ENCODE measurements around the gene ANO2. TPM values are rescaled to one million over a fixed set of nuclear protein-coding genes. Genes with fewer than 3 reads are reported as not detected.

The ANO2 gene
- total and polyA plus RNA-seq, 4 donors, result 6.4 to 19.2 (median 9.6) TPM

- WGBS (ENCODE audit: insufficient coverage), result no CpG with 5 or more reads among the region's 1 CpG
- no peak overlapping the region for H3K27ac ChIP-seq (ENCODE audit: low read depth, low read length)
- no peak overlapping the region for H3K4me3 ChIP-seq (ENCODE audit: low read depth, low read length)
- DNase-seq (ENCODE audit: low read depth in 4 of 6, low spot score in 6 of 6), result no peak
- peaks cover 9% of the 10 kb centered on the region for H3K4me1 ChIP-seq (ENCODE audit: control insufficient read depth, insufficient read depth, low read length)
- H3K36me3 ChIP-seq (ENCODE audit: control insufficient read depth, insufficient read depth, low read length), result no peaks in the 10 kb centered on the region
- H3K9me3 ChIP-seq (ENCODE audit: control insufficient read depth, insufficient read depth, low read length), result no peaks in the 10 kb centered on the region
- peaks cover 11% of the 10 kb centered on the region for H3K27me3 ChIP-seq (ENCODE audit: control insufficient read depth, insufficient read depth, low read length)
These were observed 1.9 kb upstream of the ANO2 start for GRCh38 chr12:5947006-5947405.

GRCh38 chr12:5946388-5946787 is 1.3 kb upstream of the ANO2 start:
- WGBS (ENCODE audit: insufficient coverage), result 91% methylated on average over 2 of the region's 2 CpGs
- no peaks in the 10 kb centered on the region for H3K36me3 ChIP-seq (ENCODE audit: control insufficient read depth, insufficient read depth, low read length)
- peaks cover 9% of the 10 kb centered on the region for H3K4me1 ChIP-seq (ENCODE audit: control insufficient read depth, insufficient read depth, low read length)
- no peak overlapping the region for H3K4me3 ChIP-seq (ENCODE audit: low read depth, low read length)
- no peaks in the 10 kb centered on the region for H3K9me3 ChIP-seq (ENCODE audit: control insufficient read depth, insufficient read depth, low read length)
- no peak for DNase-seq (ENCODE audit: low read depth in 4 of 6, low spot score in 6 of 6)
- H3K27me3 ChIP-seq (ENCODE audit: control insufficient read depth, insufficient read depth, low read length), result peaks cover 11% of the 10 kb centered on the region
- H3K27ac ChIP-seq (ENCODE audit: low read depth, low read length), result no peak overlapping the region

- Histone ChIP-seq H3K9me3 (ENCODE audit: control insufficient read depth, insufficient read depth, low read length) (no peaks in the 10 kb centered on the region), H3K27ac (ENCODE audit: low read depth, low read length) (no peak overlapping the region), H3K27me3 (ENCODE audit: control insufficient read depth, insufficient read depth, low read length) (peaks cover 11% of the 10 kb centered on the region), H3K36me3 (ENCODE audit: control insufficient read depth, insufficient read depth, low read length) (no peaks in the 10 kb centered on the region), H3K4me1 (ENCODE audit: control insufficient read depth, insufficient read depth, low read length) (peaks cover 9% of the 10 kb centered on the region), H3K4me3 (ENCODE audit: low read depth, low read length) (peak overlapping the region; percentile 48)
- DNase-seq (ENCODE audit: low read depth in 4 of 6, low spot score in 6 of 6), result peak in 1 of 6 donors; percentile 29
- WGBS (ENCODE audit: insufficient coverage), result 6% methylated on average over 11 of the region's 12 CpGs
These were observed 380 bp downstream of the ANO2 start for GRCh38 chr12:5944688-5945070.

GRCh38 chr12:5944053-5944452 is 1.0 kb downstream of the ANO2 start:
- no peak overlapping the region for H3K4me3 ChIP-seq (ENCODE audit: low read depth, low read length)
- WGBS (ENCODE audit: insufficient coverage), result 84% methylated on average over 8 of the region's 8 CpGs

GRCh38 chr12:5941907-5942306 is 3.2 kb downstream of the ANO2 start:
- H3K4me1 ChIP-seq (ENCODE audit: control insufficient read depth, insufficient read depth, low read length), result peaks cover 9% of the 10 kb centered on the region
- peaks cover 11% of the 10 kb centered on the region for H3K27me3 ChIP-seq (ENCODE audit: control insufficient read depth, insufficient read depth, low read length)
- H3K4me3 ChIP-seq (ENCODE audit: low read depth, low read length), result no peak overlapping the region
- DNase-seq (ENCODE audit: low read depth in 4 of 6, low spot score in 6 of 6), result no peak
- no peaks in the 10 kb centered on the region for H3K9me3 ChIP-seq (ENCODE audit: control insufficient read depth, insufficient read depth, low read length)
- H3K36me3 ChIP-seq (ENCODE audit: control insufficient read depth, insufficient read depth, low read length), result no peaks in the 10 kb centered on the region
- H3K27ac ChIP-seq (ENCODE audit: low read depth, low read length), result no peak overlapping the region
- no CpG with 5 or more reads among the region's 3 CpGs for WGBS (ENCODE audit: insufficient coverage)

More at GRCh38 chr12:5944053-5944452, 1.0 kb downstream of the ANO2 start:
- H3K27ac ChIP-seq (ENCODE audit: low read depth, low read length), result no peak overlapping the region
- H3K36me3 ChIP-seq (ENCODE audit: control insufficient read depth, insufficient read depth, low read length), result no peaks in the 10 kb centered on the region
- H3K9me3 ChIP-seq (ENCODE audit: control insufficient read depth, insufficient read depth, low read length), result no peaks in the 10 kb centered on the region
- H3K4me1 ChIP-seq (ENCODE audit: control insufficient read depth, insufficient read depth, low read length), result peaks cover 9% of the 10 kb centered on the region
- peaks cover 11% of the 10 kb centered on the region for H3K27me3 ChIP-seq (ENCODE audit: control insufficient read depth, insufficient read depth, low read length)
- no peak for DNase-seq (ENCODE audit: low read depth in 4 of 6, low spot score in 6 of 6)

- 88% methylated on average over 3 of the region's 4 CpGs for WGBS (ENCODE audit: insufficient coverage)
- DNase-seq (ENCODE audit: low read depth in 4 of 6, low spot score in 6 of 6), result no peak
These were observed 17.1 kb downstream of the ANO2 start for GRCh38 chr12:5927732-5928516.

GRCh38 chr12:5925646-5926045 is 19.4 kb downstream of the ANO2 start:
- H3K4me3 ChIP-seq (ENCODE audit: low read depth, low read length), result no peak overlapping the region
- no peak for DNase-seq (ENCODE audit: low read depth in 4 of 6, low spot score in 6 of 6)
- peaks cover 8% of the 10 kb centered on the region for H3K36me3 ChIP-seq (ENCODE audit: control insufficient read depth, insufficient read depth, low read length)
- H3K9me3 ChIP-seq (ENCODE audit: control insufficient read depth, insufficient read depth, low read length), result no peaks in the 10 kb centered on the region
- no peaks in the 10 kb centered on the region for H3K27me3 ChIP-seq (ENCODE audit: control insufficient read depth, insufficient read depth, low read length)
- no peak overlapping the region for H3K27ac ChIP-seq (ENCODE audit: low read depth, low read length)
- H3K4me1 ChIP-seq (ENCODE audit: control insufficient read depth, insufficient read depth, low read length), result peaks cover 32% of the 10 kb centered on the region
- 84% methylated on average over 8 of the region's 9 CpGs for WGBS (ENCODE audit: insufficient coverage)

More at GRCh38 chr12:5927732-5928516, 17.1 kb downstream of the ANO2 start:
- Histone ChIP-seq H3K4me3 (ENCODE audit: low read depth, low read length) (no peak overlapping the region), H3K4me1 (ENCODE audit: control insufficient read depth, insufficient read depth, low read length) (peaks cover 21% of the 10 kb centered on the region), H3K9me3 (ENCODE audit: control insufficient read depth, insufficient read depth, low read length) (no peaks in the 10 kb centered on the region), H3K27ac (ENCODE audit: low read depth, low read length) (no peak overlapping the region), H3K27me3 (ENCODE audit: control insufficient read depth, insufficient read depth, low read length) (no peaks in the 10 kb centered on the region), H3K36me3 (ENCODE audit: control insufficient read depth, insufficient read depth, low read length) (no peaks in the 10 kb centered on the region)

- H3K36me3 ChIP-seq (ENCODE audit: control insufficient read depth, insufficient read depth, low read length), result peaks cover 8% of the 10 kb centered on the region
- no peaks in the 10 kb centered on the region for H3K9me3 ChIP-seq (ENCODE audit: control insufficient read depth, insufficient read depth, low read length)
- H3K4me1 ChIP-seq (ENCODE audit: control insufficient read depth, insufficient read depth, low read length), result peaks cover 32% of the 10 kb centered on the region
- H3K27ac ChIP-seq (ENCODE audit: low read depth, low read length), result no peak overlapping the region
- no peak overlapping the region for H3K4me3 ChIP-seq (ENCODE audit: low read depth, low read length)
- 59% methylated on average over 6 of the region's 7 CpGs for WGBS (ENCODE audit: insufficient coverage)
- no peaks in the 10 kb centered on the region for H3K27me3 ChIP-seq (ENCODE audit: control insufficient read depth, insufficient read depth, low read length)
- DNase-seq (ENCODE audit: low read depth in 4 of 6, low spot score in 6 of 6), result peak in 1 of 6 donors; percentile 20
These were observed 20.7 kb downstream of the ANO2 start for GRCh38 chr12:5924342-5924741.

- no peak overlapping the region for H3K27ac ChIP-seq (ENCODE audit: low read depth, low read length)
- H3K4me3 ChIP-seq (ENCODE audit: low read depth, low read length), result no peak overlapping the region
- WGBS (ENCODE audit: insufficient coverage), result 43% methylated on average over 3 of the region's 5 CpGs
- no peaks in the 10 kb centered on the region for H3K9me3 ChIP-seq (ENCODE audit: control insufficient read depth, insufficient read depth, low read length)
- H3K27me3 ChIP-seq (ENCODE audit: control insufficient read depth, insufficient read depth, low read length), result no peaks in the 10 kb centered on the region
- peaks cover 8% of the 10 kb centered on the region for H3K36me3 ChIP-seq (ENCODE audit: control insufficient read depth, insufficient read depth, low read length)
- peak in 2 of 6 donors; percentile 55 to 78 for DNase-seq (ENCODE audit: low read depth in 4 of 6, low spot score in 6 of 6)
- H3K4me1 ChIP-seq (ENCODE audit: control insufficient read depth, insufficient read depth, low read length), result peaks cover 32% of the 10 kb centered on the region
These were observed 21.3 kb downstream of the ANO2 start for GRCh38 chr12:5923751-5924150.

GRCh38 chr12:5923043-5923605 is 21.9 kb downstream of the ANO2 start:
- 46% methylated on average over 4 of the region's 14 CpGs for WGBS (ENCODE audit: insufficient coverage)
- H3K36me3 ChIP-seq (ENCODE audit: control insufficient read depth, insufficient read depth, low read length), result peaks cover 8% of the 10 kb centered on the region
- H3K9me3 ChIP-seq (ENCODE audit: control insufficient read depth, insufficient read depth, low read length), result no peaks in the 10 kb centered on the region
- DNase-seq (ENCODE audit: low read depth in 4 of 6, low spot score in 6 of 6), result no peak
- H3K27ac ChIP-seq (ENCODE audit: low read depth, low read length), result no peak overlapping the region
- no peaks in the 10 kb centered on the region for H3K27me3 ChIP-seq (ENCODE audit: control insufficient read depth, insufficient read depth, low read length)
- no peak overlapping the region for H3K4me3 ChIP-seq (ENCODE audit: low read depth, low read length)
- peaks cover 32% of the 10 kb centered on the region for H3K4me1 ChIP-seq (ENCODE audit: control insufficient read depth, insufficient read depth, low read length)
